Measurements from ENCODE around the gene KLHL33.

DNA sequence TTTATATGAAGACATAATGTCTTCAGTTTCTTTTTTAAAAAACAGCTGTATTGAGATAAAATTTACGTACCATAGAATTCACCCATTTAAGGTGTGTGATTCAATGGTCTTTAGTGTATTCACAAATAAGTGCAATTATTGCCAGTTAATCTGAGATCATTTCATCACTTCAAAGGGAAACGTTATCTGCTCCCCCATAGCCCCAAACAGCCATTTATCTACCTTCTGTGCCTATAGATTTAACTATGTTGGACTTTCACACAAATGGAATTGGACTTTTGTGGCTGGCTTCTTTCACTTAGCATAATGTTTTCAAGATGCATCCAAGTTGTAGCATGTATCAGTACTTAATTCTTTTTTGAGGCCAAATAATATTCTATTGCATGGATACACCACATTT, 42.9 kb upstream of the KLHL33 start:
- TF ChIP-seq, protein P1, sequence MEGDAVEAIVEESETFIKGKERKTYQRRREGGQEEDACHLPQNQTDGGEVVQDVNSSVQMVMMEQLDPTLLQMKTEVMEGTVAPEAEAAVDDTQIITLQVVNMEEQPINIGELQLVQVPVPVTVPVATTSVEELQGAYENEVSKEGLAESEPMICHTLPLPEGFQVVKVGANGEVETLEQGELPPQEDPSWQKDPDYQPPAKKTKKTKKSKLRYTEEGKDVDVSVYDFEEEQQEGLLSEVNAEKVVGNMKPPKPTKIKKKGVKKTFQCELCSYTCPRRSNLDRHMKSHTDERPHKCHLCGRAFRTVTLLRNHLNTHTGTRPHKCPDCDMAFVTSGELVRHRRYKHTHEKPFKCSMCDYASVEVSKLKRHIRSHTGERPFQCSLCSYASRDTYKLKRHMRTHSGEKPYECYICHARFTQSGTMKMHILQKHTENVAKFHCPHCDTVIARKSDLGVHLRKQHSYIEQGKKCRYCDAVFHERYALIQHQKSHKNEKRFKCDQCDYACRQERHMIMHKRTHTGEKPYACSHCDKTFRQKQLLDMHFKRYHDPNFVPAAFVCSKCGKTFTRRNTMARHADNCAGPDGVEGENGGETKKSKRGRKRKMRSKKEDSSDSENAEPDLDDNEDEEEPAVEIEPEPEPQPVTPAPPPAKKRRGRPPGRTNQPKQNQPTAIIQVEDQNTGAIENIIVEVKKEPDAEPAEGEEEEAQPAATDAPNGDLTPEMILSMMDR (IDR thresholded peaks at IDR 0.05; ENCODE audit: poor library complexity, severe bottlenecking) = no peak
- TF ChIP-seq, protein P2, sequence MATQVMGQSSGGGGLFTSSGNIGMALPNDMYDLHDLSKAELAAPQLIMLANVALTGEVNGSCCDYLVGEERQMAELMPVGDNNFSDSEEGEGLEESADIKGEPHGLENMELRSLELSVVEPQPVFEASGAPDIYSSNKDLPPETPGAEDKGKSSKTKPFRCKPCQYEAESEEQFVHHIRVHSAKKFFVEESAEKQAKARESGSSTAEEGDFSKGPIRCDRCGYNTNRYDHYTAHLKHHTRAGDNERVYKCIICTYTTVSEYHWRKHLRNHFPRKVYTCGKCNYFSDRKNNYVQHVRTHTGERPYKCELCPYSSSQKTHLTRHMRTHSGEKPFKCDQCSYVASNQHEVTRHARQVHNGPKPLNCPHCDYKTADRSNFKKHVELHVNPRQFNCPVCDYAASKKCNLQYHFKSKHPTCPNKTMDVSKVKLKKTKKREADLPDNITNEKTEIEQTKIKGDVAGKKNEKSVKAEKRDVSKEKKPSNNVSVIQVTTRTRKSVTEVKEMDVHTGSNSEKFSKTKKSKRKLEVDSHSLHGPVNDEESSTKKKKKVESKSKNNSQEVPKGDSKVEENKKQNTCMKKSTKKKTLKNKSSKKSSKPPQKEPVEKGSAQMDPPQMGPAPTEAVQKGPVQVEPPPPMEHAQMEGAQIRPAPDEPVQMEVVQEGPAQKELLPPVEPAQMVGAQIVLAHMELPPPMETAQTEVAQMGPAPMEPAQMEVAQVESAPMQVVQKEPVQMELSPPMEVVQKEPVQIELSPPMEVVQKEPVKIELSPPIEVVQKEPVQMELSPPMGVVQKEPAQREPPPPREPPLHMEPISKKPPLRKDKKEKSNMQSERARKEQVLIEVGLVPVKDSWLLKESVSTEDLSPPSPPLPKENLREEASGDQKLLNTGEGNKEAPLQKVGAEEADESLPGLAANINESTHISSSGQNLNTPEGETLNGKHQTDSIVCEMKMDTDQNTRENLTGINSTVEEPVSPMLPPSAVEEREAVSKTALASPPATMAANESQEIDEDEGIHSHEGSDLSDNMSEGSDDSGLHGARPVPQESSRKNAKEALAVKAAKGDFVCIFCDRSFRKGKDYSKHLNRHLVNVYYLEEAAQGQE (IDR thresholded peaks at IDR 0.05; ENCODE audit: borderline replicate concordance) = no peak

All from neural cell (in vitro differentiated cells).